H1 (cell line): ENCODE results near the gene BCAR3. TPM values are rescaled to one million over a fixed set of nuclear protein-coding genes. Genes with fewer than 3 reads are reported as not detected.

Experiments
- CTCF ChIA-PET: fragments of 300-600 bp; sonication (Branson Sonifier 250); formaldehyde crosslinking; loops from one replicate; lab custom pipeline; 2021; ENCODE audit not compliant: partially characterized antibody; lab: Charles Lee
- POLR2A ChIA-PET: fragments of 300-600 bp; sonication (Branson Sonifier 250); formaldehyde crosslinking; loops from one replicate; lab custom pipeline; 2021; ENCODE audit warnings: inconsistent platforms; ENCODE audit not compliant: partially characterized antibody; lab: Charles Lee
- DNase-seq, 2 experiments: peaks; one replicate each; pipeline versions ENCODE4 v3.0.0 to v3.0.0-alpha.2; 2010 to 2022; ENCODE audit warnings: low spot score in 2 of 2, low read depth in 1 of 2, mixed read lengths in 1 of 2
- FAIRE-seq: peaks from 2 replicates; lab custom pipeline; 2011; peaks lifted over from hg19 to GRCh38; lab: Jason Lieb, UNC
- H2AFZ ChIP-seq: 2 replicates; pipeline ENCODE4 v1.8.1; 2012; ENCODE audit warnings: low read length, inconsistent platforms
- H2AK5ac ChIP-seq: 2 replicates; pipeline ENCODE4 v1.6.1; 2013; ENCODE audit warnings: low read depth, low read length
- H2BK120ac ChIP-seq: replicated peaks from 2 replicates; pipeline ENCODE3; 2013; ENCODE audit warnings: low read depth, low read length, inconsistent platforms
- H2BK12ac ChIP-seq: 2 replicates; pipeline ENCODE4 v1.6.1; 2013; ENCODE audit warnings: low read depth, low read length
- H2BK15ac ChIP-seq: 2 replicates; pipeline ENCODE4 v1.6.1; 2013; ENCODE audit warnings: low read length
- H2BK20ac ChIP-seq: 2 replicates; pipeline ENCODE4 v1.6.1; 2013; ENCODE audit warnings: low read length
- H2BK5ac ChIP-seq: 2 replicates; pipeline ENCODE4 v1.6.1; 2013; ENCODE audit warnings: low read depth, low read length
- H3K14ac ChIP-seq: 2 replicates; pipeline ENCODE4 v1.6.1; 2013; ENCODE audit warnings: inconsistent platforms; ENCODE audit not compliant: insufficient read length
- H3K18ac ChIP-seq: 2 replicates; pipeline ENCODE4 v1.6.1; 2013; ENCODE audit warnings: low read length; ENCODE audit errors: extremely low read depth
- H3K23ac ChIP-seq: 2 replicates; pipeline ENCODE4 v1.6.1; 2013; ENCODE audit warnings: inconsistent platforms; ENCODE audit not compliant: insufficient read length
- H3K23me2 ChIP-seq: 2 replicates; pipeline ENCODE4 v1.6.1; 2013; ENCODE audit warnings: low read depth, low read length
- H3K27ac ChIP-seq: 2 replicates; pipeline ENCODE4 v1.6.1; 2011; ENCODE audit warnings: low read depth, low read length, inconsistent platforms
- H3K27me3 ChIP-seq, 4 experiments: replicated peaks in 1 of 4; 1 replicate in 1 of 4; 2 replicates in 3 of 4; pipeline versions ENCODE4 v1.6.1 to v1.8.1; 2011 to 2013; ENCODE audit warnings: low read length in 3 of 4, mild to moderate bottlenecking in 3 of 4, inconsistent platforms in 2 of 4, mixed read lengths in 2 of 4, moderate library complexity in 1 of 4; ENCODE audit not compliant: control insufficient read depth in 3 of 4, insufficient read depth in 3 of 4; ENCODE audit errors: extremely low read depth in 1 of 4
- H3K36me3 ChIP-seq, 4 experiments: 2 replicates each; pipeline versions ENCODE4 v1.6.1 to v1.8.1; 2011 to 2013; ENCODE audit warnings: mild to moderate bottlenecking in 4 of 4, low read length in 3 of 4, moderate library complexity in 2 of 4, control low read depth in 1 of 4, inconsistent platforms in 1 of 4; ENCODE audit not compliant: insufficient read depth in 4 of 4, control insufficient read depth in 2 of 4
- H3K4ac ChIP-seq: replicated peaks from 2 replicates; pipeline ENCODE3; 2013; ENCODE audit warnings: low read length, low read depth, mixed read lengths, inconsistent platforms; ENCODE audit not compliant: insufficient read length
- H3K4me1 ChIP-seq, 4 experiments: replicated peaks in 1 of 4; 1 replicate in 1 of 4; 2 replicates in 3 of 4; pipeline versions ENCODE4 v1.6.1 to v1.8.1; 2011 to 2013; ENCODE audit warnings: low read length in 3 of 4, inconsistent platforms in 2 of 4, mixed read lengths in 1 of 4; ENCODE audit not compliant: insufficient read depth in 4 of 4, control insufficient read depth in 3 of 4
- H3K4me2 ChIP-seq, 2 experiments: 2 replicates each; pipeline versions ENCODE4 v1.6.1 to v1.8.1; 2011 to 2013; ENCODE audit warnings: low read depth in 2 of 2, low read length in 2 of 2, control low read depth in 1 of 2, inconsistent platforms in 1 of 2, mild to moderate bottlenecking in 1 of 2; ENCODE audit not compliant: insufficient read depth in 1 of 2
- H3K4me3 ChIP-seq, 4 experiments: fragments of 200-600, 300-600 bp in 1 of 4; sonication (generic), shearing (Covaris generic), sonication (Bioruptor Twin) in 1 of 4; 2 replicates each; pipeline versions ENCODE4 v1.5.1 to v1.8.1; 2011 to 2016; ENCODE audit warnings: low read length in 4 of 4, low read depth in 3 of 4, control low read depth in 2 of 4, inconsistent platforms in 2 of 4, mild to moderate bottlenecking in 2 of 4, mixed read lengths in 1 of 4, moderate library complexity in 1 of 4; ENCODE audit not compliant: insufficient read depth in 2 of 4; ENCODE audit errors: extremely low read depth in 1 of 4
- H3K56ac ChIP-seq: replicated peaks from 2 replicates; pipeline ENCODE3; 2013; ENCODE audit warnings: low read depth, mild to moderate bottlenecking, mixed read lengths, low read length, inconsistent platforms; ENCODE audit not compliant: insufficient read length
- H3K79me1 ChIP-seq: 2 replicates; pipeline ENCODE4 v1.6.1; 2013; ENCODE audit warnings: low read depth, low read length, control low read depth
- H3K79me2 ChIP-seq, 2 experiments: 2 replicates each; pipeline versions ENCODE4 v1.6.1 to v1.8.1; 2012 to 2013; ENCODE audit warnings: low read length in 2 of 2, mild to moderate bottlenecking in 2 of 2, inconsistent platforms in 1 of 2; ENCODE audit not compliant: insufficient read depth in 2 of 2, control insufficient read depth in 1 of 2
- H3K9ac ChIP-seq, 4 experiments: replicated peaks in 1 of 4; 1 replicate in 1 of 4; 2 replicates in 3 of 4; pipeline versions ENCODE4 v1.6.1 to v1.8.1; 2011 to 2013; ENCODE audit warnings: low read depth in 3 of 4, low read length in 3 of 4, control low read depth in 2 of 4, mild to moderate bottlenecking in 2 of 4, moderate library complexity in 2 of 4, inconsistent platforms in 1 of 4; ENCODE audit errors: extremely low read depth in 1 of 4
- H3K9me3 ChIP-seq, 2 experiments: 2 replicates each; pipeline versions ENCODE4 v1.6.1 to v1.8.1; 2012 to 2013; ENCODE audit warnings: mild to moderate bottlenecking in 2 of 2, moderate library complexity in 2 of 2, control low read depth in 1 of 2, inconsistent platforms in 1 of 2, low read depth in 1 of 2, low read length in 1 of 2, mixed read lengths in 1 of 2; ENCODE audit not compliant: insufficient read depth in 2 of 2
- H4K20me1 ChIP-seq, 2 experiments: replicated peaks in 1 of 2; 2 replicates each; pipeline versions ENCODE3 to v1.8.1; 2011 to 2013; ENCODE audit warnings: inconsistent platforms in 2 of 2, low read length in 2 of 2, mild to moderate bottlenecking in 1 of 2; ENCODE audit not compliant: insufficient read depth in 2 of 2, control insufficient read depth in 1 of 2
- H4K5ac ChIP-seq: 2 replicates; pipeline ENCODE4 v1.6.1; 2013; ENCODE audit warnings: low read length, low read depth, mixed read lengths, inconsistent platforms; ENCODE audit not compliant: insufficient read length
- H4K8ac ChIP-seq: 2 replicates; pipeline ENCODE4 v1.8.0; 2013; ENCODE audit warnings: mild to moderate bottlenecking, moderate library complexity, low read length, inconsistent platforms; ENCODE audit not compliant: insufficient read depth; ENCODE audit errors: extremely low read depth
- H4K91ac ChIP-seq: replicated peaks from 2 replicates; pipeline ENCODE3; 2013; ENCODE audit warnings: low read length, mixed read lengths, inconsistent platforms; ENCODE audit not compliant: insufficient read length
- BRCA1 ChIP-seq: IDR thresholded peaks from 2 replicates; pipeline ENCODE4 v1.6.1; 2012; ENCODE audit warnings: low read depth, low read length, improper control_type of control experiment
- CHD1 ChIP-seq: IDR thresholded peaks from 2 replicates; pipeline ENCODE4 v1.6.1; 2012; ENCODE audit warnings: low read depth, low read length, improper control_type of control experiment
- CREB1 ChIP-seq: IDR thresholded peaks from 2 replicates; pipeline ENCODE4 v1.6.1; 2012; ENCODE audit warnings: inconsistent platforms
- MAFK ChIP-seq: IDR thresholded peaks from 2 replicates; pipeline ENCODE4 v1.6.1; 2012; ENCODE audit warnings: low read depth, mild to moderate bottlenecking, improper control_type of control experiment, low read length
- POLR2AphosphoS5 ChIP-seq: IDR thresholded peaks from 2 replicates; pipeline ENCODE4 v1.6.1; 2011; ENCODE audit warnings: low read depth, low read length
- POU5F1 ChIP-seq: IDR thresholded peaks from 2 replicates; pipeline ENCODE4 v1.6.1; 2011; ENCODE audit warnings: low read depth, mild to moderate bottlenecking, low read length, moderate library complexity
- RBBP5 ChIP-seq: IDR thresholded peaks from 2 replicates; pipeline ENCODE4 v1.7.1; 2012; ENCODE audit warnings: low read depth, mild to moderate bottlenecking, inconsistent platforms, low read length, moderate library complexity, borderline replicate concordance
- RNF2 ChIP-seq: fragments of 200-900, 300-1000 bp; sonication (generic); IDR thresholded peaks from 2 replicates; pipeline ENCODE4 v1.7.1; 2016; ENCODE audit warnings: borderline replicate concordance, low read depth, mild to moderate bottlenecking, antibody characterized with exemption, low read length; ENCODE audit not compliant: poor library complexity, severe bottlenecking; ENCODE audit errors: missing control alignments
- SP2 ChIP-seq: IDR thresholded peaks from 2 replicates; pipeline ENCODE4 v1.6.1; 2012; ENCODE audit warnings: mild to moderate bottlenecking, low read length, inconsistent platforms
- SRF ChIP-seq: IDR thresholded peaks from 2 replicates; pipeline ENCODE4 v1.6.1; 2011; ENCODE audit warnings: mild to moderate bottlenecking, low read depth, low read length, moderate library complexity
- TBP ChIP-seq: IDR thresholded peaks from 2 replicates; pipeline ENCODE4 v1.6.1; 2011; ENCODE audit warnings: low read depth, low read length, improper control_type of control experiment
- ZNF274 ChIP-seq: IDR thresholded peaks from 2 replicates; pipeline ENCODE4 v1.7.0; 2012; ENCODE audit warnings: low read length, borderline replicate concordance; ENCODE audit errors: extremely low read depth
- WGBS, 2 experiments: shearing (Covaris generic) in 1 of 2; methylation state at CpG; one replicate each; pipeline versions ENCODE4 v1.1.6 to v1.1.7; 2013 to 2015; ENCODE audit warnings: low lambda C conversion rate in 2 of 2, mixed read lengths in 2 of 2, inconsistent platforms in 1 of 2, low coverage in 1 of 2, missing lambda C conversion rate in 1 of 2; ENCODE audit not compliant: insufficient replicate concordance in 2 of 2, insufficient coverage in 1 of 2, insufficient read length in 1 of 2; ENCODE audit errors: extremely low coverage in 1 of 2, missing lambda C conversion rate in 1 of 2; 5-methylcytosine and 5-hydroxymethylcytosine counted together
- polyA plus RNA-seq, 7 experiments: library from polyadenylated mRNA; depleted of rRNA in 3 of 7; stranded (reverse) in 5 of 7; unstranded in 2 of 7; fragments of >200 nt in 5 of 7; fragments of 200-250 nt in 2 of 7; gene quantifications; 1 replicate in 5 of 7; 2 replicates in 1 of 7; 4 replicates in 1 of 7; pipeline versions ENCODE4 v1.2.1 to v1.2.3, GENCODE V29; 2011 to 2013; ENCODE audit warnings: missing spikeins in 2 of 7, mixed read lengths in 2 of 7
- total RNA-seq: library from RNA; stranded (reverse); fragmentation: NEBNext Ultra II Directional; extraction: Animal tissue kit (Norgen Biotek cat#: 25700); gene quantifications from 2 replicates; pipeline ENCODE4 v1.2.1, GENCODE V29; 2021
- TF ChIP-seq, protein P1 (sequence below): IDR thresholded peaks from 2 replicates; pipeline ENCODE4 v1.6.1; 2012; ENCODE audit warnings: inconsistent platforms

The BCAR3 gene
- total and polyA plus RNA-seq, 2 of the 8 experiments (the other 6 are each of a cell fraction or from before 2014, with no cell fraction given), result 5.6 to 9.2 TPM

DNA sequence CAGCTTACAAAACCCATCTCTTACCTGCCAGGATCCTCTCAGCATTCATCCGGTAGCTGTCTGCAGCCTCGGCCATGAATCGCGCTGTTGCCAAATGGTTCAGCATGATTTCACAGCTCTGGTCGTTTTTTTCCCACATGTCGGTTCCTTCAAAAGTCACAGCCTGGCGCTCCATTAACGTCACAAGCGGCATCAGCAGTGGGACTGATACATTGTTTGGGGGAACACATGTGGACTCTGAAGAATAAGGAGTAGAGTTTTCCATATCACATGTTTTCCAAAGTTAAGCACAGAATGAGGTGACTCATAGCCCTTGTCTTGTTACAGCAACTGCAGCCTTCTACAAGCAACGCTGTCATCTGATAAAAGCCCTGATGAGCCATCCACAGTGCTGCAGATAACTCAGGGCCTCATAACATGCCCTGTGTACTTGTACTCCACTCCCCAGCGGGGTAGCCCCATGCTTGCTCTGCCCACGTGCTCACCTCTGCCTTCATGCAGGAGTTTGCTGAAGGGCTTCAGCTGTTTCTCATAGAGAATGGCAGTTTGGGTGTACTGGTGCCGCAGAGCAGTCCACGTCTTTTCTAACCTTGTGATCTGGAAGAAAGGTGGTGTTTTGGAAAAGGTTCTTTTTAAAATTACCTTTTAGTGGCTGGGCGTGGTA, 114.2 kb downstream of the BCAR3 start:
- Histone ChIP-seq H4K8ac (no peak overlapping the region; the same call in 1 of the 2 replicates), H2AK5ac (no peak overlapping the region), H3K79me1 (no peaks in the 10 kb centered on the region; the same call in 1 of the 2 replicates), H2BK12ac (no peak overlapping the region), H3K56ac (no peak overlapping the region), H3K14ac (no peak overlapping the region), H3K27ac (no peak overlapping the region), H3K18ac (no peak overlapping the region), H3K36me3 (peaks cover 0 to 18% (median 6%) of the 10 kb centered on the region in 4 experiments; a peak in 4 of 8 replicates), H2AFZ (no peak overlapping the region), H4K91ac (no peak overlapping the region), H3K4me3 (no peak overlapping the region), H4K20me1 (peaks cover 3% of the 10 kb centered on the region in 2 experiments), H3K4ac (no peak overlapping the region), H3K23me2 (no peaks in the 10 kb centered on the region), H2BK15ac (no peak overlapping the region), H2BK20ac (no peak overlapping the region), H3K9me3 (no peaks in the 10 kb centered on the region), H3K9ac (no peak overlapping the region), H2BK120ac (no peak overlapping the region), H3K4me2 (no peak overlapping the region), H2BK5ac (no peak overlapping the region; the same call in 1 of the 2 replicates), H3K27me3 (no peaks in the 10 kb centered on the region), H3K4me1 (no peaks in the 10 kb centered on the region), H3K23ac (no peak overlapping the region), H3K79me2 (no peaks in the 10 kb centered on the region), H4K5ac (no peak overlapping the region)
- CTCF ChIA-PET, result interaction anchor here (0.6 to 2.4 kb wide), 9 partner anchors 9 to 393 kb away, joined by 3 to 7 read pairs (median 3); no protein-coding TSS in a partner anchor
- no peak for DNase-seq
- POLR2A ChIA-PET, result interaction anchor here (0.8 to 2.8 kb wide), 5 partner anchors 10 to 278 kb away, joined by 3 to 8 read pairs (median 5); partner anchors contain the start of gene FNBP1L
- FAIRE-seq, result no peak
- WGBS, 2 experiments, result 93% methylated on average over 15 of the region's 15 CpGs; no CpG with 5 or more reads in 1 of the 2 experiments
- TF ChIP-seq TBP, result no peak
- TF ChIP-seq, protein P1, sequence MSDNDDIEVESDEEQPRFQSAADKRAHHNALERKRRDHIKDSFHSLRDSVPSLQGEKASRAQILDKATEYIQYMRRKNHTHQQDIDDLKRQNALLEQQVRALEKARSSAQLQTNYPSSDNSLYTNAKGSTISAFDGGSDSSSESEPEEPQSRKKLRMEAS, result no peak
- TF ChIP-seq POLR2AphosphoS5, result no peak; the same call in 1 of the 2 replicates
- TF ChIP-seq CHD1, result no peak
- TF ChIP-seq SP2, result no peak
- TF ChIP-seq RNF2, result no peak
- no peak for TF ChIP-seq SRF
- no peak for TF ChIP-seq POU5F1
- no peak for TF ChIP-seq BRCA1
- TF ChIP-seq ZNF274, result no peak
- no peak for TF ChIP-seq RBBP5
- TF ChIP-seq MAFK, result no peak
- no peak for TF ChIP-seq CREB1
